Inflammatory macrophage (primary cell): ENCODE results near the gene FCN3.
A peak's percentile ranks its signal among the peaks of the same experiment; 100 is the strongest.

Experiments used
- DNase-seq, 2 donors: peaks; one replicate each; pipeline ENCODE4 v3.0.0-alpha.2; 2020 to 2022

Gene FCN3

DNA sequence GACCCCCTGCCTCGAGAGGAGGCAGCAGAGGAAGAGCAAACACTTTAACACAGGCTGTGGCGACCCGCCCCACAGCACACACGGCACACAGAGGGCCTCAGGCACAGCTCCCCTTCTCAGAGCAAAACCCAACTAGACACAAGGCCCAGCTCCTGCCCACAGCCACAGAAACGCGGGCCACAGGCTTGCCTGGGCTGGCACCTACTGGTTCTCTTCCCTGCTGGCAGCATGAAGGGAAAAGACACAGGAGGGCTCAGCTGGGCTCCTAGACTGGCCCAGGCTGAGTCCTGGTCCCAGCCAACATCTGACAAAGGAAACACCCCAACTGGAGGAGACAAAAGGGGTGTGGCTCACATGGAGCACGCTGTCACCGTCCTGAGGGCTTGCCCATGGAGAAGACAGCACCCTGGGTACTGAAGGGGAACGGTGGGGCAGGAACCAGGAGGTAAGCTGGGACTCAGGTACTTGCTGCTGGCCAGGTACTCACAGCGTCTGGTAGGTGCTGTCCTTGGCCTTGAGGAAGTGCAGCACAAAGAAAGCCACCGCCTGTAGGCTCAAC is 5.0 kb upstream of the FCN3 start:
- no peak for DNase-seq

DNA sequence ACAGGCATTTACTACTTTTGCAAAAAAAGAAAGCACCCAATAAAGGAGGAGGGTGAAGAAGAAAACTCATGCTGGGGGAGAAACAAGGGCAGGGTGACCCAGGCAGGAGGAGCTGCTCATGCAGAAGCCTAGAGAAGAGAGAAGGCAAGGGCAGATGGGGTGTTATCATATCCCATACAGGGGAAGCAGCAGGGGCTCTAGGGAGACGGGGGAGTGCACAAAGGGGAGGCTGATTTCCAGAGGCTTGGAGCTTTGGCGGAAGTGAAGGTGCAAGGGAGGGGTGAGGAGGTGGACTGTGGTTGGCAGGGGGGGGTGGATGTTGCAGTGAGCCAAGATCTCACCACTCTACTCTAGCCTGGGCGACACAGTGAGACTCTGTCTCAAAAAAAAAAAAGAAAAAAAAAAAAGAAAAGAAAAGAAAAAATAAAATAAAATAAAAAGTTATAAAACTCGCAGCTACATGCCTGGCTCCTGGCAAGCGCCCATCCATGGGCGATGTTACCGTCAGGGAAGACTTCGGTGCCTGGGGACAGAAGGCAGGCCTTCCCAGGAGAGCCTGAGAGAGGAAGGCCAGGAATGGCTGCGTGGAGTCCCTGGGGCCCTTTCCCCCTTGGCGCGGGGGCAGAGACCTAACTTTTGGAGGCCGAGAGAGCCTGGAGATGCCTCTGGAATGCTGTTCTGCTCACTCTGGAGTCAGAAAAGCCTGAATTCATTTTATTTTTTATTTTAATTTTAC is 3.3 kb upstream of the FCN3 start:
- no peak for DNase-seq

DNA sequence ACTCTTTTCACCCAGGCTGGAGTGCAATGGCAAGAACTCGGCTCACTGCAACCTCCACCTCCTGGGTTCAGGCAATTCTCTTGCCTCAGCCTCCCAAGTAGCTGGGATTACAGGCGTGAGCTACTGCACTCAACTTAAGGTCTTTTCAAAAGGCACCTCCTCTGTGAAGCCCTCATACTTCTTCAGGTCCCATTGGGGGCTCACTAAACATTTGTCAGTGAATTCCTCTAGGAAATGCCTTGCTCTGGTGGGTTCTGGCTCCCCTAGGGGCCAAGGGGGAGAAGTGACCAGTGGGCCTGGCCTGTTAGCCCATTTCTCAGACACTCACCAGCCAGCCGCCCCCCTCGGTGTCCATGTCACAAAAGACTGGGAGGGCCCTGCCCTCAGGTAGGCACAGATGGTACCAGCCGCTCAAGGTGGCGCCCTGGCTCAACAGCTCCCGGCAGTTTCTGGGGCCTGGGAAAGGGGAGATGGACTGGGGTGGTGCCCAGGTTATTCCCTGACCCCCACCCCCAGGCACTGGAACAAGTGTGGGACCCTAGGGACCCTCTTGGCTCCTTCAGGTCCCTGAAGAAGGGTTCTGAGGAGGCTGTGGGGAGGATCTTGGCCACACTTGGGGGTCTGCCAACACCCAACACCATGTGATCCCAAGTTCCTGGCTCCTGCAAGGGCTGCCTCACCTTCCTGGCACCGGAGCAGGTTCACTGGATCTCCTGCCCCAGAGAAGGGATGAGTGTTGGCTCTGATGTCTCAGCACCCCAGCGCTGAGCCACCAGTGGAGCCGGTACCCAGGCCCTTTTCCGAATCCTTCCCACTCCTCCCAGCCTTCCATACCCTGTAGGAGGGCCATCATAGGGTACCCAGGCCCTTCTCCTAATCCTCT is 1.6 kb downstream of the FCN3 start:
- DNase-seq: no peak

DNA sequence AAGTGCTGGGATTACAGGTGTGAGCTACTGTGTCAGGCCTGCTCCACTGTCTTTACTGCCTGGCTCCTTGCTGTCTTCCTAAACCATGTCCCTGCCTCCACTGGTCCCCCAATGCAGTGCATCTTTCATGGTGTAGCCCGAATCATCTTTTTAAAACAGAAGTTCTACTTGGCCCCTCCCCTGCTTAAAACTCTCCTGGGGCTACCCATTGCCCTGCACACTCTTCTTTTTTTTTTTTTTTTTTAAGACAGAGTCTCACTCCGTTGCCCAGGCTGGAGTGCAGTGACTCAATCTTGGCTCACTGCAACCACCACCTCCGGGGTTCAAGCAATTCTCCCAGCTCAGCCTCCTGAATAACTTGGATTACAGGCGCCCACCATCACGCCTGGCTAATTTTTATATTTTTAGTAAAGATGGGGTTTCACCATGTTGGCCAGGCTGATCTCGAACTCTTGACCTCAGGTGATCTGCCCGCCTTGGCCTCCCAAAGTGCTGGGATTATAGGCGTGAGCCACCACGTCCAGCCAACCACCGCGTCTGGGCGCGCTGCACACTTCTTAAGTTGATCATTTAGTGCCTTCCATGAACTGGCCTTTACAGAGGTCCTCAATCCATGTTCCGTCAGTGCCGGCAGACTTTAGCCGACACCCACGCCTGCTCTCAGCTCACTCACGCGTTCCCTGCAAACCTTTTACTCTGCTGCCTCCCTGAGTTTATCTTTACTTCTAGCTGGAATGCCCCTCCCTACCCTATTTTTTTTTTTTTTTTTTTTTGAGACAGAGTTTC is 2.4 kb downstream of the FCN3 start:
- no peak for DNase-seq

DNA sequence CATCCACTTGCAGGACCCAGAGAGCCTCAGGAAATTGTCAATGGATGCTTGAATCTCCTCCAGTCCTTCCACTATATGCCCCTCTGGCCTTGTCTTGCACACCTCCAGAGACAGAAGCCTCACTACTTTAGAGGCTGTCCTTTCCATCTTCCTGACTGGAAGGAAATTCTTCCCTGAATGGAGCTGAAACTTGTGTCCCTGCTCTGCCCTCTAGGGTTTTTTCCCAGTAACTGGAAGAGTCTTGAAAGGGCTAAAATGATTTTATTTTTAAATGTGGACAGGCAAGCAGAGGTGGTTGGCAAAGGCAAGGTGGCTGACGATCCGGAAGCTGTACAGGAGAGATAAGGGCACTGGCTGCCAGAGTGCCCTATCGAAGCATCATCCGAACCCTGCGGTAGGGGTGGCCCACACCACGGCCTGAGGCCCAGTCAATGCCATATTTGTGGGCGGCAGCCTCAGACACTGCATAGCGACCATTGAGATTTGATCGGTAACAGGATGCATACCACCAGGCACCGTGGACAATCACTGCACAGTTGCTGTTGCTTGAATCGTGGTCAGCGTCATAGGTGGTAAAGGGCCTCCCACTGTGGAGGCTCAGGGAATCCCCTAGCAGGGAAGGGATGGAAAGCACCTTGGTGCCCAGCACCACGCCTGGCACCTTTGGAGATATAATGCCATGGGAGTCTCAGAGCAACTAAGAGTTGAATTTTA is 5.6 kb downstream of the FCN3 start:
- DNase-seq: no peak

DNA sequence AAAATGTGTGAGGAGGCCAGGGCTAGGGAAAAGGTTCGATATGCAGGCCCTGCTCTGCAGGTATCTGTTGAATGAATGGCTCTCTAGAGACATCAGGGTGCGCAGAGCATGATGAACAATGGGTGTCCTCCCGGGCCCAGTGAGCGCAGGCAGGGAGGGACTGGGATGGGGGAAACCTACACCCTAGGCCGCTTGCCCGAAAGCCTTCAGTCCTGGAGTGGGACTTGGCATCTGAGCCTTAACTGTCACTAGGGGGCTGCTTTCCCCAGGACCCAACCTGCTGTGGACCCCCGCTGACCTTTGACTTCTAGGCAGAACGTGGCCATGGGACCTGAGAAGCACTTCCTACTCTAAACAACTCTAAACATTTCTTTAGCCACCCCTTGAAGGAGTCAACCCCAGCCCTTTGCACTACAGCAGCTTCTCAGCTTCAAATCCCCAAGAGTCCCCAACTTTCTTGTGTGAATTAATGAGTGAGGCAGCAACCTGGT is 7.4 kb downstream of the FCN3 start:
- DNase-seq: no peak

DNA sequence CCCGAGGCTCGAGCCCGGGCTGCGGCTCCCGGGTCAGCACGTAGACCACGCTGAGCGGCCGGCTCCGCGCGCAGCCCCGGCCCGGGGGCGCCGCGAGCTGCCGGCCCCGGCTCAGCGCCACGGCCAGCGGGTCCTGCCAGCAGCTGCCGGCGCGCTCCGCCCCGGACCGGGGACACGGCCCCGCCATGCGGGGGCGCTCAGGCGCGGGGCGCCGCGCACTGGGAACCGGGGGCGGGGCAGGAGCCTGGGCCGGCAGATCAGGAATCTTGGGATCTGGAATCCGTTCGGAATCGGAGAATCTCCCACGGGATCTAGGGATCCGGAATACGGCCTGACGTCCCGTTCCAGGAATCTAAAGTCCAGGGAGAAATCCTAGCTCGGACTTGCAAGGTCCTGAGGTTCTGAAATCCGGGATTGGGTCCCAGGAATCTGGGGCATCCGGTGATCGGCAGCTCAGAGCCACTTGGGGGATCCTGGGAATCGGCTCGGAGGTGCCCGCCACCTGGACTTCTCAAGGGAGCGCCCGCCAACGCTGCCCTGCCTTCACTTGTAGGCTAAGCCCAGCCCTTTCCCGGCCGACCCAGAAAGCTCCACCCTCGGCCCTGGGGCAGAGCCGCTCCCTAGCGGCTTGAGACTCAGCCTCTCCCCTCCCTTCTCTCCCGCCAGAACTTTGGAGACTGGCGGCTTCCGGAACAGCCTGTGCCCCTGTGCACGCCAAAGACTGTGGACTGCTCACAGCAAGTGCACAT is 8.0 kb downstream of the FCN3 start, which contains the start of gene MAP3K6:
Gene MAP3K6, minus strand, starts transcription at position 551 of the 749 bp plus-strand sequence. Its CDS starts 364 bp downstream, at position 187.
- DNase-seq: peak; percentile 53 to 62

DNA sequence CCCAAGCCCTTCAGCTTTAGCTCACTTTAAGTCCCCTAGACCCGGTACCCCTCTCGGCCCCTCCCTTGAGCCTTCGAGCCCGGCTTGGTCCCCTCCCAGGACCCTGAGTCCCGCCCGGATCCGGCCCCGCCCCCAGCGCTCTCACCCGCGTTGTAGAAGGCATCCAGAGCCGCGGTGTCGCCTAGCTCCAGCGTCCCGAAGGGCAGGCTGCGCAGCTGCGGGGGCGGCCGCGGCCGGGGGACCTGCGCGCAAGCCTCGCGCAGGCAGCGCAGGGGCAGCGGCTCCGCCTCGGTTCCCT is 8.6 kb downstream of the FCN3 start:
- DNase-seq: peak; percentile 69 to 80

DNA sequence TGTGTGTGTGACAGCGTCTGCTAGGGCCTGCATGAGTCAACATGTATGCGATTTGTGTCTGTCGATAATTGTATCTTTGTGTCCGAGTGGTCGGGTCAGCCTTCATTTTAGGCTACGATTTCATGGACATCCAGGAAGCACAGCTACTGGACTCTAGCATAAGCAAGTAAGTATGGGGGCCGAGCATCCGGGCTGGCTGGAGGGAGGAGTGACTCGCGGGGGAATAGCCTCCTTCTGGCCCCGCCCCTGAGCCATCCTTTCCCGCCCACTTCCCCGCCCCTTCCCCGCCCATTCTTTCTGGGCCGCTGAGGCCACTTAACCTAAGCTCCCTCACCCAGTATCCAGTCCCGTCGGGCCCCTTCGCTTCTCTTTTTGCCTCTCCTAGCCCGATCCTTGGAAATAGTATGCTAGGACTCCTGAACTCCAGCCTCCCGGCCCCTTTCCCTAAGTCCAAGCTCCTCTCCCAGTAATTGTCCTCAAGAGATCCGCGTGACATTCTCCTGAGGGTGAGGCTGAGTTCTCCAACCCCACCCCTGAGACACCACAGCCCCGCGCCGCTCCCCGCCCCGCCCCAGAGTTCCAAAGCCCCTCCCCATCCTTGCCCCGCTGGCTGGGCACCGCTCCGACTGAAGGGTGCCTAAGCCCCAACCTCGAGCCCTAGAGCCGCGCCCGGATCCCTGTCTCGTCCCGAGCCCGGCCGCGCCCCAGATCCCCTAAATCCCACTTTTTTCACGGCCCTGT is 9.1 kb downstream of the FCN3 start:
- DNase-seq: peak; percentile 87 to 88

DNA sequence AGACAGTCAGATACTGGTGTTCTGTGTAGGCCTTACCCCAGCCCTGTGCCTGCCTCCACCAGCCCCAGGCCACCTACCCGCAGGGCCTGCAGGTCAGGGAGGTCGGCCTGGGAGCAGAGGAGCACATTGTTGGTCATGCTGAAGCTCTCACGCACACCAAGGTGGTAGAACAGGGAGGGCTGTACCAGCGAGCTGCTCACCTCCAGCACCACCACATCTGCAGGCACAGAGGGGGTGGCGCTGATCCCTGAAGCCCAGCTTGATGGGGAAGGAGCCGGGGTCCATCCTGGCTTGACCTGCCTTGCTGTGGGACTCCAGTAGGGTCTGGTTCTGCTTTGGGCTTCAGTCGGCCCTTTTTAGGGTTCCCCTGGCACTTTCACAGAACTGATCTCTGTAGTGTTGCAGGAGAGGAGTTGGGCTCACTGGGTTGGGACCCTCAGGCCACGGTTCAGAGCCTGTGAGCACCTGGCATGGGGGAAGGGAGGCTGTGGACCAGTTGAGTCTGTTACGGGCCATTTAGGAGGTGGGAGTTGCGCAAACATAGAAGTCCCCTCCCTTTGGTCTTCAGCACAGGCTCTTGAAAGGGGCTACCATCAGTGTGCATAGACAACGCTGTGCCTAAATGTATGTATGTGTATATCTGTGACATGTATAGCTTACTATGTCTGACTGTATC is 9.8 kb downstream of the FCN3 start:
- DNase-seq: no peak

DNA sequence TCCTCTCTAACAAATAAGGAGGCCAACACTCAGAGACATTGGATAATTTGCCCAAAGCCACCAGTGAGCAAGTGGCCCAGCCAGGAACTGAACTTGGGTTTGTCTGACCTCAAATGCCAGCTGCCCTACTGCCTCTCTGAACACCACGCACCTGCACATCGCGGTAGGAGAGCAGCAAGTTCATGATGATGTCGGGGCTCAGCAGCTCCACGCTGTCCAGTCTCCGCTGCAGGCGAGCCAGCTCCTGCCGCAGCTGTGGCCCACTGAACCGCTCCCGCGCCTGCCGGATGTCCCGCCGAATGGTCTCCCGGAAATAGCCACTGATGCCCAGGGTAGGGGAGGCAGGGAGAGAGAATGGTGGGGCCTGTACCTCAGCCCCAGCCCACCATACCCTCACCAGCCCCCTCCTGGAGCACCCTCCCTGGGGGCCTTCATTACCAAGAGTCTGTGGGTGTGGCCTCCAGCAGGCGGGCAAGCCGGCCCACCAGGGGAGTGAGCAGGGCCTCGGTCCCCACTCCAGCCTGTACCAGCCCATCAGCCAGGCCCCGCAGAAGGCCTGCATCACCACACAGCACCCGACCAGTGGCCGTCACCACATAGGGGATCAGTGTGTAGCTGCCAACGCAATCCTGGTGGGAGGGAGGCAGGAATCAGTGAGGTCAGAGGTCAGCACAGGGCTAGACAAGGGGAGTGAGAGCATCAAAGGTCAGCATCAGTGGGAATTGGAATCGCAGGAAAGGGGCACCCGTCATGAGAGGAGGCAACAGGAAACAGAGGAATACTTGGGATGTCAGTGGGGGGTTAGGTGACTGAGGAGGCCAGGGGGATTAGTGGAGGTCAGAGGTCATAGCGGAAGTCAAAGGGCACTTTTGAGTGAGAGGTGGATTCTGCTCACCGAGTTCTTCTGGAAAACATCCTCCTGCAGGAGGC is 10.6 kb downstream of the FCN3 start:
- no peak for DNase-seq

DNA sequence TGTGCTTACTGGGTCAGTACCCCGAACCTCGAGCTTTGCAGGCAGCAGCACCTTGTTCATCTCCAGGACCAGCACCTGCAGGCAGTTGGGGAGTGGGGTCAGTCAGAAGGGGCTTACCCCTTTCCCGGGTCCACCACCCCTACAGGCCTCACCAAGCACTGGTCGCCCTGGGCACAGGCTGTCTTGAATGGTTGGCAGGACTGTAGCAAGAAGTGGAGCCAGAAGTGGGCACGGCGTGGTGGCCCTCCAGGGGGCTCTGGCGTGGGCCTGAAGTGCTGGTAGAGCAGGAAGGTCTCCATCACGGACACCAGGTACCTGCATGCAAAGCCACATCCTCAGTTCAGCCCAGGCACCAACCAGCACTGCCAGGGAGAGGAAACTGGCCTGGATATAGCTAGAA is 13.1 kb downstream of the FCN3 start:
- no peak for DNase-seq

DNA sequence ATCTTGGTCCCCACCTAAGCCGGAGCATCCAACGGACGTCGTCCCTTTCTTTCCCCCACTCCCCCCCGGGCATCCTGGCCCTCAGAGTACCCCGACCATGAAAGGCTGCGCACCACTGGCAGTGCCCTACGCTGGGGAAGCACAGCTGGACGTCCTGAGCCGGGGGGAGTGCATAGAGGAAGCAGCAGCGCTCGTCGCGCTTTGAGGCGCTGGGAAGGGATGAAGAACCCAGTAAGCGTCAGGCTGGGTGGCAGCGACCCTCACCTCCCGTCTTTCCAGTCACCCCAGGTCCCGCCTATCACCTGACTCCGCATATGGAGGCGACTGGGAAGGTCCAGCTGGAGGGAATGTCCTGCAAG is 13.6 kb downstream of the FCN3 start:
- DNase-seq: no peak

DNA sequence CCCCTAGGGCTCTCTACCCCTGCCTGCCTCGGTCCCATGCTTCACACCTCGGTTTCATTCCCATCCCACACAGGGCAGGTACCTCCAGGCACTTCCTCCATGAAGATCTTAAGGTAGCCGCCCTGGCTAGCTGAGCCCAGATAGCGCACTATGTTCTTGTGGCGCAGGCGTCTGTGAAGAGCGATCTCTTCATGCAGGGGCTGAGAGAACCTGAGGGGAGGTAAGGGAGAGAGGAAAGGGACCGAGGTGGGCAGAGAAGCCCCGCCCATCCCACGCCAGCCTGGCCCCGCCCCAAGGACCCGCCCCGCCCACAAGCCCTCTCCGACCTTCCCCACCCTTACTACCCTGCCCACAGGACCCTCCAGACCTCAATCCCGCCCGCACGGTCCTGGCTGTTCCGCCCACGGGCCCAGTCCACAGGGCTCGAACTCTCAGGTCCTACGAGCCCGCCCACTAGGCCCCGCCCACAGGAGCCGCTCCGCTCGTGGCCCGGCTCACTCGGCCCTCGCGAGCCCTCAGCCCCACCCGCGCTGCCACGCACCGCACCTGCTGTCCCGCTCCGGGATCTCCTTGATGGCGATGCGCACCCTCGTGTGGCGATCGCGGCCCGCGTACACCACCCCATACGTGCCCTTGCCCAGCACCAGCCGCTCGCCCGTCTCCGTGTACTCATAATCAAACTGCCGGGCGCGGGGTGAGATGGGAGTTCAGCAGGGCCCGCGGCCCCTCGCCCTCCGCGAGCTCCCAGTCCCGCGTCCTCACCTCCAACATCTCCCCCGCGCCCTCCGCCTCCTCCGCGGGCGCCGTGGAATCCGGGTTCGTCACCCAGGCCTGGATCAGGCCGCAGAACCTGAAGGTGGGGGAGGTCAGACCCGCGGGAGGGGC is 14.2 kb downstream of the FCN3 start:
- no peak for DNase-seq

DNA sequence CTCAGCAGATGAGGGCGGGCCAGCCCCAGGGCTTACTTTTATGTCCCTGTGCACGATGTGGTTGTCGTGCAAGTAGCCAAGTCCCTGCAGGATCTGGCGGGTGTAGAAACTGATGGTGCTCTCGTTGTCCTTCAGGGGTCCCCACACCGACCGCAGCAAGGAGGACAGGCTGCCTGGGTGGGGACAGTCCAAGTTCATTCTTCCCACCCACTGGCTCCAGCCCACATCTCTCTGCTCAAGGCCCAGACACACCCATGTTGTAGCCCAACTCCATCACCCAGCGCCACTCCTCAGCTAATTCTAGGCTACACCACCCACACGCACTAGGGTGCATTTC is 14.8 kb downstream of the FCN3 start:
- no peak for DNase-seq

DNA sequence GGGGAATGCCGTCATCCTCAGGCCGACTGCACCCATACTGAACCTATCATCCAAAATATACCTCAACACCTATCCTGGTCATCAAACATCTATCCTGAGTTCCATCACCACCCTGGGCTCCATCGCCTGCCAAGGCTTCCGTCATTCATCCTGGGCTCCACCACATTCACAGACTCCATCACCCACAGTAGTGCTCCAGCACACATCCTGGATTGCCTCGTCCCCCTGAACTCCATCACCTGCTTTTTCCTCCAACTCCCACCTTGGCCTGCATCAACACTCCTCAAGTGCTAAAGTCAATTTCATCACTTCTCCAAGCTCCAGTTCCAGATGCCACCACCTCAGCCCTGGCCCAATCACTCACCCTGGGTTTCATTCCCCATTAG is 15.7 kb downstream of the FCN3 start:
- DNase-seq: no peak

DNA sequence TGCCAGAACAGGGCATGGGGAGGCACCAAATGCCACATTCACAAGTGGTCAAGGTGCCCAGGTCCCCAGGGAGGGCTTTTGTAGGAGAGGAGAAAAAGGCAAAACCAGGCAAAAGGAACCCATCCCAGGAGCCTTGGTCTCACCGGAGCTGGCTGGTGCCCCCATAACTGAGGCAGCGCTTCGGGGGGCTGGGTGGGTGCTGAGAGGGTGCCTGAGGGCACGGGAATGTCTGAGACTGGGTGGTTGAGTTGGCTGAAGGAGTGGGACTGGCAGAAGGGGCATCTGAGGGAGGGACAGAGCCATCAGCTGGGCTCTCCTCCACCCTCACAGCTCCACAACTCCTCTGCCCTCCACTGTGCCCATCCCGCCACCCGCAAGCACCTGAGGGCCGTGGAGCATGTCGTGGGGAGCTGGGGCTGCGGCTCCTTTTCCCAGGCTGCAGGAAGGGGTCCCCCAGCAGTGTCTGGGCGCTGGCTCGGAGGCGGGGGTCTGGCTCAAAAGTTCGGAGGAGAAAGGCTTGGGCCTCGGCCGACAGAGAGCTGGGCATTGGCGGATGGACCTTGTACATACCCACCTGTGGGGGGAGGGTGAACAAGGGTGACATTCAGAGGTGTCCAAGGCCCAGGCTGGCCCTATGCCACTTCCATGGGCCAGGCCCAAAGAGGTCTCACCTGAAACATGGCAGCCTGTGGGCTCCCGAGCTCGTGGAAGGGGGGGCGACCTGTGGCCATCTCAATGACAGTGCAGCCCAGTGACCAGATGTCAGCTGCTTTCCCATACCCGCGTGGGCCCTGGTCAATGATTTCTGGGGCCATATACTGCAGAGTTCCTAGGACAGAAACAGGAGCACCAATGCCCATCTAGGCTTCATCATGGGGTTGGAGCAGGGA is 16.3 kb downstream of the FCN3 start:
- DNase-seq: no peak
